GM19372 (cell line): ENCODE data around the gene SORCS2.

Experiments used
- ATAC-seq: cut with Tn5 transposase; IDR thresholded peaks from one replicate; pipeline ENCODE4 v1.9.1; 2021; ENCODE audit warnings: mild to moderate bottlenecking, low read depth, moderate library complexity; ENCODE audit not compliant: unreplicated experiment

SORCS2 gene

GRCh38 chr4:7299010-7299907 is 106.9 kb downstream of the SORCS2 start:
- ATAC-seq, result no peak

GRCh38 chr4:7299908-7300710 is 107.8 kb downstream of the SORCS2 start:
- ATAC-seq, result no peak

- no peak for ATAC-seq
Observed at GRCh38 chr4:7300711-7301095, 108.4 kb downstream of the SORCS2 start.

- ATAC-seq, result no peak
Observed at GRCh38 chr4:7301126-7301785, 108.9 kb downstream of the SORCS2 start.

- ATAC-seq, result no peak
Observed at GRCh38 chr4:7301846-7302630, 109.7 kb downstream of the SORCS2 start.

- ATAC-seq, result no peak
Observed at GRCh38 chr4:7302781-7303404, 110.6 kb downstream of the SORCS2 start.

- ATAC-seq, result no peak
Observed at GRCh38 chr4:7303561-7303960, 111.2 kb downstream of the SORCS2 start.

- no peak for ATAC-seq
Observed at GRCh38 chr4:7304436-7304835, 112.1 kb downstream of the SORCS2 start.

- no peak for ATAC-seq
Observed at GRCh38 chr4:7306021-7306965, 114.0 kb downstream of the SORCS2 start.

- ATAC-seq, result no peak
Observed at GRCh38 chr4:7306986-7307385, 114.6 kb downstream of the SORCS2 start.

- ATAC-seq, result no peak
Observed at GRCh38 chr4:7307394-7308099, 115.2 kb downstream of the SORCS2 start.

- ATAC-seq, result no peak
Observed at GRCh38 chr4:7309181-7309580, 116.8 kb downstream of the SORCS2 start.

- no peak for ATAC-seq
Observed at GRCh38 chr4:7309636-7310390, 117.5 kb downstream of the SORCS2 start.

GRCh38 chr4:7310451-7310850 is 118.1 kb downstream of the SORCS2 start:
- no peak for ATAC-seq

- no peak for ATAC-seq
Observed at GRCh38 chr4:7311205-7311604, 118.9 kb downstream of the SORCS2 start.

- ATAC-seq, result no peak
Observed at GRCh38 chr4:7312691-7313090, 120.4 kb downstream of the SORCS2 start.

- ATAC-seq, result no peak
Observed at GRCh38 chr4:7313347-7313811, 121.0 kb downstream of the SORCS2 start.
